Fibroblast of the aortic adventitia (primary cell): Measurements from ENCODE around the gene PGAP6. TPM values are rescaled to one million over a fixed set of nuclear protein-coding genes. Genes with fewer than 3 reads are reported as not detected.
"Not testable (repeated sequence)": the region's sequence is repeated elsewhere in the genome, so short reads cannot be mapped to it uniquely, and the experiment has no call there.

Experiments used
- DNase-seq: peaks from one replicate; pipeline ENCODE4 v3.0.0-alpha.2; 2010; ENCODE audit warnings: low read depth
- H3K4me3 ChIP-seq: 2 replicates; pipeline ENCODE4 v1.5.1; 2011; ENCODE audit warnings: low read depth, mild to moderate bottlenecking, control low read depth, low read length, moderate library complexity
- CTCF ChIP-seq: IDR thresholded peaks from 2 replicates; pipeline ENCODE4 v1.5.1; 2011; ENCODE audit warnings: mild to moderate bottlenecking, low read length, control low read depth, inconsistent platforms; ENCODE audit not compliant: insufficient read depth
- total RNA-seq: library from RNA; depleted of rRNA; stranded (reverse); fragments of >200 nt; gene quantifications from 2 replicates; pipeline ENCODE4 v1.2.3, GENCODE V29; 2012; ENCODE audit warnings: low replicate concordance

PGAP6 gene
- total RNA-seq, 1 donor: 51.2 TPM

- H3K4me3 ChIP-seq: peak overlapping the region; percentile 74
- DNase-seq: no peak
- TF ChIP-seq CTCF: no peak
Observed at GRCh38 chr16:381012-381788, 578 bp downstream of the PGAP6 start.

- TF ChIP-seq CTCF: no peak
- no peak for DNase-seq
- H3K4me3 ChIP-seq: peak overlapping the region; percentile 74
Observed at GRCh38 chr16:380762-381011, 1.1 kb downstream of the PGAP6 start.

GRCh38 chr16:379961-380761 is 1.6 kb downstream of the PGAP6 start:
- TF ChIP-seq CTCF: no peak
- H3K4me3 ChIP-seq: peak overlapping the region; percentile 74
- DNase-seq: no peak

- H3K4me3 ChIP-seq: no peak overlapping the region
- TF ChIP-seq CTCF: no peak
- no peak for DNase-seq
Observed at GRCh38 chr16:379183-379960, 2.4 kb downstream of the PGAP6 start.

- H3K4me3 ChIP-seq: no peak overlapping the region
- no peak for TF ChIP-seq CTCF
- no peak for DNase-seq
Observed at GRCh38 chr16:378821-379182, 3.0 kb downstream of the PGAP6 start.

- not testable (repeated sequence) for H3K4me3 ChIP-seq, DNase-seq
Observed at GRCh38 chr16:378113-378820, 3.5 kb downstream of the PGAP6 start.
